ENCODE data around the gene SLC17A7. TPM values are rescaled to one million over a fixed set of nuclear protein-coding genes. Genes with fewer than 3 reads are reported as not detected.

SLC17A7 gene
- total and polyA plus RNA-seq, 2 of the 13 experiments (the other 11 are each of a cell fraction or from before 2014, with no cell fraction given) = 0.32 TPM; not detected in 1

DNA sequence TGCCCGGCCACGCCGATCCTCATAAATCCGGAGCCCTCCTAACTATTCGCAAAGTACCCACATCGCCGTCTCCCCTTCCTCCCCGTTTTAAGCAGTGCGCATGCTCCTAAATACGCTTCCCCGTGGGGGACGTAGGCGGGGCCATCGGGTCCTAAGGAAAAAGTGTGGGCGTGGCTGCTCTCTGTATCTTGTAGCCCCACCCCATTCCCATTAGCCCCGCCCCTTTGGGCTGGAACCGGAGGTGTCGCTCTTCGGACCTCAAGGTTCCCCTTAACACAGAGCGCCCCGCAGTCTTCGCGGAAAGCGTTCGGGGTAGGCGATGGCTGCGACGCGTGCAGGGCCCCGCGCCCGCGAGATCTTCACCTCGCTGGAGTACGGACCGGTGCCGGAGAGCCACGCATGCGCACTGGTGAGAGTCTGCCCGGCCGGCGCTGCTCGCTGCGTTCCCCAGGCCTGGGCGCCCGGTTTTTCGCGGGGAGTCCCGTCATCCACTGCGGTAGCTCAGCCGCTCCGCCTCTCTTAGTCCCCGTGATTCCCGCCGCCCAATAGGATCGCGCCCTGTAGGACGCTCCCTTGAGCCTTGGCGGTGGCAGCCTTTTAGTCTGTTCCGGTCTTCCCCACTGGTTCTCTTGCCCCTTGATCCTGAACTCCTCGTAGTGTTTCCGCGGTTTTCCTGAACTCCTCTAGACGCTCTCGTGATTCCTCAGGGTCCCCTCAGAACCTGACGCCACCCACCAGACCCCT lies 11.9 kb upstream of the SLC17A7 start, which contains the start of gene ALDH16A1 (continued):
- TF ChIP-seq ZNF33A (CRISPR knock-in tag; IDR thresholded peaks at IDR 0.05; ENCODE audit: borderline replicate concordance) = no peak
- TF ChIP-seq KDM6A (CRISPR knock-in tag; IDR thresholded peaks at IDR 0.05; ENCODE audit: low read depth) = no peak
- peak; percentile 77 for TF ChIP-seq CAMTA2 (CRISPR knock-in tag; IDR thresholded peaks at IDR 0.05; ENCODE audit: borderline replicate concordance)
- TF ChIP-seq MED8 (CRISPR knock-in tag; IDR thresholded peaks at IDR 0.05; ENCODE audit: insufficient replicate concordance) = peak; percentile 69
- TF ChIP-seq SIN3A (IDR thresholded peaks at IDR 0.05; ENCODE audit: borderline replicate concordance, low read depth, low read length) = no peak; the same call in 1 of the 2 replicates
- 0 out of 2 replicates have a peak, but pooled peaks have one; percentile 19 for TF ChIP-seq ZSCAN9 (CRISPR knock-in tag; IDR thresholded peaks at IDR 0.05; ENCODE audit: borderline replicate concordance)
- peak; percentile 65; the same call in 1 of the 2 replicates for TF ChIP-seq ETV5 (CRISPR knock-in tag; IDR thresholded peaks at IDR 0.05; ENCODE audit: borderline replicate concordance)
- TF ChIP-seq SPEN (CRISPR knock-in tag; IDR thresholded peaks at IDR 0.05; ENCODE audit: low read depth) = peak; percentile 72
- TF ChIP-seq GLI4 (CRISPR knock-in tag; IDR thresholded peaks at IDR 0.05; ENCODE audit: borderline replicate concordance) = no peak
- 0 out of 2 replicates have a peak, but pooled peaks have one; percentile 76 for TF ChIP-seq ZFP36L2 (CRISPR knock-in tag; IDR thresholded peaks at IDR 0.05)
- peak; percentile 82 for TF ChIP-seq RBM39 (IDR thresholded peaks at IDR 0.05; ENCODE audit: low read depth, low read length, poor library complexity, severe bottlenecking)
- no peak; the same call in 1 of the 2 replicates for TF ChIP-seq ZBTB38 (CRISPR knock-in tag; IDR thresholded peaks at IDR 0.05)
- TF ChIP-seq, protein P1, sequence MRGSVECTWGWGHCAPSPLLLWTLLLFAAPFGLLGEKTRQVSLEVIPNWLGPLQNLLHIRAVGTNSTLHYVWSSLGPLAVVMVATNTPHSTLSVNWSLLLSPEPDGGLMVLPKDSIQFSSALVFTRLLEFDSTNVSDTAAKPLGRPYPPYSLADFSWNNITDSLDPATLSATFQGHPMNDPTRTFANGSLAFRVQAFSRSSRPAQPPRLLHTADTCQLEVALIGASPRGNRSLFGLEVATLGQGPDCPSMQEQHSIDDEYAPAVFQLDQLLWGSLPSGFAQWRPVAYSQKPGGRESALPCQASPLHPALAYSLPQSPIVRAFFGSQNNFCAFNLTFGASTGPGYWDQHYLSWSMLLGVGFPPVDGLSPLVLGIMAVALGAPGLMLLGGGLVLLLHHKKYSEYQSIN (CRISPR knock-in tag; IDR thresholded peaks at IDR 0.05; ENCODE audit: borderline replicate concordance) = no peak
- no peak for TF ChIP-seq ZSCAN20 (CRISPR knock-in tag; IDR thresholded peaks at IDR 0.05; ENCODE audit: borderline replicate concordance)
- TF ChIP-seq, protein P2, sequence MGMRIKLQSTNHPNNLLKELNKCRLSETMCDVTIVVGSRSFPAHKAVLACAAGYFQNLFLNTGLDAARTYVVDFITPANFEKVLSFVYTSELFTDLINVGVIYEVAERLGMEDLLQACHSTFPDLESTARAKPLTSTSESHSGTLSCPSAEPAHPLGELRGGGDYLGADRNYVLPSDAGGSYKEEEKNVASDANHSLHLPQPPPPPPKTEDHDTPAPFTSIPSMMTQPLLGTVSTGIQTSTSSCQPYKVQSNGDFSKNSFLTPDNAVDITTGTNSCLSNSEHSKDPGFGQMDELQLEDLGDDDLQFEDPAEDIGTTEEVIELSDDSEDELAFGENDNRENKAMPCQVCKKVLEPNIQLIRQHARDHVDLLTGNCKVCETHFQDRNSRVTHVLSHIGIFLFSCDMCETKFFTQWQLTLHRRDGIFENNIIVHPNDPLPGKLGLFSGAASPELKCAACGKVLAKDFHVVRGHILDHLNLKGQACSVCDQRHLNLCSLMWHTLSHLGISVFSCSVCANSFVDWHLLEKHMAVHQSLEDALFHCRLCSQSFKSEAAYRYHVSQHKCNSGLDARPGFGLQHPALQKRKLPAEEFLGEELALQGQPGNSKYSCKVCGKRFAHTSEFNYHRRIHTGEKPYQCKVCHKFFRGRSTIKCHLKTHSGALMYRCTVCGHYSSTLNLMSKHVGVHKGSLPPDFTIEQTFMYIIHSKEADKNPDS (CRISPR knock-in tag; IDR thresholded peaks at IDR 0.05) = no peak
- TF ChIP-seq, protein P3, sequence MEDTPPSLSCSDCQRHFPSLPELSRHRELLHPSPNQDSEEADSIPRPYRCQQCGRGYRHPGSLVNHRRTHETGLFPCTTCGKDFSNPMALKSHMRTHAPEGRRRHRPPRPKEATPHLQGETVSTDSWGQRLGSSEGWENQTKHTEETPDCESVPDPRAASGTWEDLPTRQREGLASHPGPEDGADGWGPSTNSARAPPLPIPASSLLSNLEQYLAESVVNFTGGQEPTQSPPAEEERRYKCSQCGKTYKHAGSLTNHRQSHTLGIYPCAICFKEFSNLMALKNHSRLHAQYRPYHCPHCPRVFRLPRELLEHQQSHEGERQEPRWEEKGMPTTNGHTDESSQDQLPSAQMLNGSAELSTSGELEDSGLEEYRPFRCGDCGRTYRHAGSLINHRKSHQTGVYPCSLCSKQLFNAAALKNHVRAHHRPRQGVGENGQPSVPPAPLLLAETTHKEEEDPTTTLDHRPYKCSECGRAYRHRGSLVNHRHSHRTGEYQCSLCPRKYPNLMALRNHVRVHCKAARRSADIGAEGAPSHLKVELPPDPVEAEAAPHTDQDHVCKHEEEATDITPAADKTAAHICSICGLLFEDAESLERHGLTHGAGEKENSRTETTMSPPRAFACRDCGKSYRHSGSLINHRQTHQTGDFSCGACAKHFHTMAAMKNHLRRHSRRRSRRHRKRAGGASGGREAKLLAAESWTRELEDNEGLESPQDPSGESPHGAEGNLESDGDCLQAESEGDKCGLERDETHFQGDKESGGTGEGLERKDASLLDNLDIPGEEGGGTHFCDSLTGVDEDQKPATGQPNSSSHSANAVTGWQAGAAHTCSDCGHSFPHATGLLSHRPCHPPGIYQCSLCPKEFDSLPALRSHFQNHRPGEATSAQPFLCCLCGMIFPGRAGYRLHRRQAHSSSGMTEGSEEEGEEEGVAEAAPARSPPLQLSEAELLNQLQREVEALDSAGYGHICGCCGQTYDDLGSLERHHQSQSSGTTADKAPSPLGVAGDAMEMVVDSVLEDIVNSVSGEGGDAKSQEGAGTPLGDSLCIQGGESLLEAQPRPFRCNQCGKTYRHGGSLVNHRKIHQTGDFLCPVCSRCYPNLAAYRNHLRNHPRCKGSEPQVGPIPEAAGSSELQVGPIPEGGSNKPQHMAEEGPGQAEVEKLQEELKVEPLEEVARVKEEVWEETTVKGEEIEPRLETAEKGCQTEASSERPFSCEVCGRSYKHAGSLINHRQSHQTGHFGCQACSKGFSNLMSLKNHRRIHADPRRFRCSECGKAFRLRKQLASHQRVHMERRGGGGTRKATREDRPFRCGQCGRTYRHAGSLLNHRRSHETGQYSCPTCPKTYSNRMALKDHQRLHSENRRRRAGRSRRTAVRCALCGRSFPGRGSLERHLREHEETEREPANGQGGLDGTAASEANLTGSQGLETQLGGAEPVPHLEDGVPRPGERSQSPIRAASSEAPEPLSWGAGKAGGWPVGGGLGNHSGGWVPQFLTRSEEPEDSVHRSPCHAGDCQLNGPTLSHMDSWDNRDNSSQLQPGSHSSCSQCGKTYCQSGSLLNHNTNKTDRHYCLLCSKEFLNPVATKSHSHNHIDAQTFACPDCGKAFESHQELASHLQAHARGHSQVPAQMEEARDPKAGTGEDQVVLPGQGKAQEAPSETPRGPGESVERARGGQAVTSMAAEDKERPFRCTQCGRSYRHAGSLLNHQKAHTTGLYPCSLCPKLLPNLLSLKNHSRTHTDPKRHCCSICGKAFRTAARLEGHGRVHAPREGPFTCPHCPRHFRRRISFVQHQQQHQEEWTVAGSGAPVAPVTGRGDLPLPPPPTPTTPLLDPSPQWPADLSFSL (CRISPR knock-in tag; IDR thresholded peaks at IDR 0.05) = no peak
- TF ChIP-seq, protein P4, sequence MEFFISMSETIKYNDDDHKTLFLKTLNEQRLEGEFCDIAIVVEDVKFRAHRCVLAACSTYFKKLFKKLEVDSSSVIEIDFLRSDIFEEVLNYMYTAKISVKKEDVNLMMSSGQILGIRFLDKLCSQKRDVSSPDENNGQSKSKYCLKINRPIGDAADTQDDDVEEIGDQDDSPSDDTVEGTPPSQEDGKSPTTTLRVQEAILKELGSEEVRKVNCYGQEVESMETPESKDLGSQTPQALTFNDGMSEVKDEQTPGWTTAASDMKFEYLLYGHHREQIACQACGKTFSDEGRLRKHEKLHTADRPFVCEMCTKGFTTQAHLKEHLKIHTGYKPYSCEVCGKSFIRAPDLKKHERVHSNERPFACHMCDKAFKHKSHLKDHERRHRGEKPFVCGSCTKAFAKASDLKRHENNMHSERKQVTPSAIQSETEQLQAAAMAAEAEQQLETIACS (CRISPR knock-in tag; IDR thresholded peaks at IDR 0.05) = no peak
- no peak for TF ChIP-seq MED1 (CRISPR knock-in tag; IDR thresholded peaks at IDR 0.05)
